Neuronal stem cell (in vitro differentiated cells): Measurements from ENCODE around the gene RBM15B.
A peak's percentile ranks its signal among the peaks of the same experiment; 100 is the strongest.

ENCODE experiments used
- DNase-seq: peaks from one replicate; pipeline ENCODE4 v3.0.0-alpha.2; 2013; ENCODE audit warnings: low spot score
- H2AFZ ChIP-seq: one replicate; pipeline ENCODE4 v1.6.1; 2013; ENCODE audit warnings: mild to moderate bottlenecking, low read length, inconsistent platforms
- H2AK5ac ChIP-seq: 2 replicates; pipeline ENCODE4 v1.6.1; 2013; ENCODE audit warnings: low read depth, mild to moderate bottlenecking, inconsistent platforms, low read length, moderate library complexity, mixed read lengths
- H2BK120ac ChIP-seq: 2 replicates; pipeline ENCODE4 v1.6.1; 2013; ENCODE audit warnings: low read depth, mild to moderate bottlenecking, inconsistent platforms, low read length, moderate library complexity, mixed read lengths
- H2BK12ac ChIP-seq: one replicate; pipeline ENCODE4 v1.6.1; 2013; ENCODE audit warnings: low read length, inconsistent platforms
- H2BK15ac ChIP-seq: 2 replicates; pipeline ENCODE4 v1.6.1; 2013; ENCODE audit warnings: mild to moderate bottlenecking, low read length, inconsistent platforms, mixed read lengths
- H2BK5ac ChIP-seq: one replicate; pipeline ENCODE4 v1.6.1; 2013; ENCODE audit warnings: inconsistent platforms, mild to moderate bottlenecking, low read length, moderate library complexity
- H3K14ac ChIP-seq: one replicate; pipeline ENCODE4 v1.6.1; 2013; ENCODE audit warnings: low read length, inconsistent platforms
- H3K18ac ChIP-seq: 2 replicates; pipeline ENCODE4 v1.6.1; 2013; ENCODE audit warnings: low read length, inconsistent platforms
- H3K23ac ChIP-seq: 2 replicates; pipeline ENCODE4 v1.6.1; 2013; ENCODE audit warnings: low read depth, mild to moderate bottlenecking, mixed read lengths, low read length, inconsistent platforms; ENCODE audit not compliant: poor library complexity
- H3K27ac ChIP-seq: replicated peaks from 3 replicates; pipeline ENCODE4 v1.5.1; 2013; ENCODE audit warnings: low read length, inconsistent platforms
- H3K27me3 ChIP-seq, 3 experiments: 2 replicates each; pipeline ENCODE4 v1.6.1; 2013; ENCODE audit warnings: low read length in 3 of 3, mild to moderate bottlenecking in 2 of 3, inconsistent platforms in 1 of 3, low read depth in 1 of 3, mixed read lengths in 1 of 3, moderate library complexity in 1 of 3; ENCODE audit not compliant: control insufficient read depth in 3 of 3, insufficient read depth in 3 of 3
- H3K36me3 ChIP-seq, 2 donors: replicated peaks in 1 of 2; 2 replicates each; pipeline ENCODE4 v1.6.1; 2013; ENCODE audit warnings: low read length in 2 of 2; ENCODE audit not compliant: control insufficient read depth in 2 of 2, insufficient read depth in 2 of 2
- H3K4ac ChIP-seq: 2 replicates; pipeline ENCODE4 v1.6.1; 2013; ENCODE audit warnings: inconsistent platforms, mild to moderate bottlenecking, low read length, moderate library complexity
- H3K4me1 ChIP-seq, 2 donors: 1 replicate in 1 of 2; 2 replicates in 1 of 2; pipeline ENCODE4 v1.6.1; 2013; ENCODE audit warnings: low read length in 2 of 2, low read depth in 1 of 2; ENCODE audit not compliant: control insufficient read depth in 2 of 2, insufficient read depth in 1 of 2
- H3K4me2 ChIP-seq: one replicate; pipeline ENCODE4 v1.6.1; 2013; ENCODE audit warnings: mild to moderate bottlenecking, low read length, inconsistent platforms; ENCODE audit not compliant: insufficient read depth, poor library complexity, severe bottlenecking
- H3K4me3 ChIP-seq, 2 donors: 2 replicates each; pipeline ENCODE4 v1.5.1; 2013; ENCODE audit warnings: low read length in 2 of 2, mild to moderate bottlenecking in 2 of 2, inconsistent platforms in 1 of 2, moderate library complexity in 1 of 2
- H3K79me1 ChIP-seq: one replicate; pipeline ENCODE4 v1.6.1; 2013; ENCODE audit warnings: low read depth, mild to moderate bottlenecking, inconsistent platforms, low read length, moderate library complexity
- H3K9ac ChIP-seq: one replicate; pipeline ENCODE4 v1.6.1; 2013; ENCODE audit warnings: mild to moderate bottlenecking, low read depth, low read length, inconsistent platforms; ENCODE audit not compliant: poor library complexity
- H3K9me3 ChIP-seq, 2 donors: replicated peaks in 1 of 2; 2 replicates each; pipeline versions ENCODE3 to v1.6.1; 2013; ENCODE audit warnings: low read length in 2 of 2, mild to moderate bottlenecking in 2 of 2, inconsistent platforms in 1 of 2, low read depth in 1 of 2, mixed read lengths in 1 of 2, moderate library complexity in 1 of 2; ENCODE audit not compliant: control insufficient read depth in 2 of 2, insufficient read depth in 1 of 2
- H4K8ac ChIP-seq: one replicate; pipeline ENCODE4 v1.6.1; 2013; ENCODE audit warnings: low read depth, mild to moderate bottlenecking, inconsistent platforms, low read length, moderate library complexity
- H4K91ac ChIP-seq: one replicate; pipeline ENCODE4 v1.6.1; 2013; ENCODE audit warnings: low read length, low read depth, mild to moderate bottlenecking, inconsistent platforms; ENCODE audit not compliant: poor library complexity
- WGBS, 2 donors: extraction: QIAGEN DNeasy Blood & Tissue Kit; methylation state at CpG; one replicate each; pipeline ENCODE4 v1.1.7; 2013; ENCODE audit warnings: missing lambda C conversion rate in 2 of 2, mixed read lengths in 1 of 2; ENCODE audit not compliant: insufficient read length in 2 of 2, insufficient replicate concordance in 1 of 2; ENCODE audit errors: extremely low coverage in 2 of 2; 5-methylcytosine and 5-hydroxymethylcytosine counted together

The RBM15B gene

GRCh38 chr3:51374456-51374855 is 16.6 kb upstream of the RBM15B start:
- Histone ChIP-seq H3K9me3 (peaks cover 0 to 3% of the 10 kb centered on the region in 2 donors), H3K79me1 (no peaks in the 10 kb centered on the region), H3K14ac (no peak overlapping the region), H2BK15ac (no peak overlapping the region), H2BK5ac (no peak overlapping the region), H3K27me3 (peaks cover 0 to 27% (median 0%) of the 10 kb centered on the region in 3 experiments), H2AFZ (no peak overlapping the region), H2BK120ac (no peak overlapping the region), H3K4me1 (no peaks in the 10 kb centered on the region), H4K8ac (no peak overlapping the region), H3K9ac (no peak overlapping the region), H3K27ac (no peak overlapping the region), H3K36me3 (peaks cover 0 to 14% of the 10 kb centered on the region in 2 donors), H2BK12ac (no peak overlapping the region), H3K4ac (no peak overlapping the region), H3K18ac (no peak overlapping the region), H4K91ac (no peak overlapping the region), H3K4me3 (peak overlapping the region in 1 of 2 donors; percentile 9), H3K4me2 (no peak overlapping the region), H3K23ac (no peak overlapping the region), H2AK5ac (no peak overlapping the region)
- no CpG with 5 or more reads among the region's 11 CpGs for WGBS, 2 donors
- no peak for DNase-seq

DNA sequence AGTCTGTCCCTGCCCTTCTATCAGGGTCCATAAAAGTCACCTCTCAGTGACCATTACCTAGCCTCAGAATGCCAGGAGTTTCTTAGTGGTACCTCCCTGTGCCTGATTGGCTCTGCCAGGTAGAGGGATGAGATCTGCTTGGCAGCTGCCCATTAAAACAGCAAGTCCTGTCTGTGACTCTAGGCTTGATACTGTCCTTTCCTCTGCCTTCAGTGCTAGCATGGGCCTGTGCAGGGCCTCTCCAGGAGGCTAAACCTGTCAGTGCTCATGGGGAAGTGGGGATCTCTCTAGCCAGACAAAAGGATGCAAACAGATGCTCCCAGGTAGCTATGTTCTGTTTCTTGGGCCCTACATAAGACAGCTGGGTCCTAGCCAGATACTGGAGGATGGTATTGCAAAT is 15.9 kb upstream of the RBM15B start:
- no peak overlapping the region for H2BK15ac ChIP-seq
- no peak overlapping the region for H3K9ac ChIP-seq
- H2BK120ac ChIP-seq: no peak overlapping the region
- H2BK12ac ChIP-seq: no peak overlapping the region
- no peak overlapping the region for H4K8ac ChIP-seq
- no peak overlapping the region for H2AFZ ChIP-seq
- H3K27me3 ChIP-seq: peaks cover 0 to 27% (median 0%) of the 10 kb centered on the region in 3 experiments
- H3K18ac ChIP-seq: no peak overlapping the region
- no peak overlapping the region for H3K4ac ChIP-seq
- no peaks in the 10 kb centered on the region for H3K9me3 ChIP-seq
- H3K23ac ChIP-seq: no peak overlapping the region
- H3K36me3 ChIP-seq: peaks cover 0 to 12% of the 10 kb centered on the region in 2 donors
- H3K4me1 ChIP-seq: no peaks in the 10 kb centered on the region
- H2BK5ac ChIP-seq: no peak overlapping the region
- no peak overlapping the region for H3K14ac ChIP-seq
- no peak overlapping the region for H4K91ac ChIP-seq
- DNase-seq: no peak
- H3K27ac ChIP-seq: no peak overlapping the region
- H3K4me2 ChIP-seq: no peak overlapping the region
- no peaks in the 10 kb centered on the region for H3K79me1 ChIP-seq
- no peak overlapping the region for H3K4me3 ChIP-seq
- H2AK5ac ChIP-seq: no peak overlapping the region

GRCh38 chr3:51375571-51375970 is 15.5 kb upstream of the RBM15B start:
- H3K18ac ChIP-seq: no peak overlapping the region
- no peak overlapping the region for H3K23ac ChIP-seq
- WGBS, 2 donors: no CpG with 5 or more reads among the region's 8 CpGs

GRCh38 chr3:51378065-51378464 is 13.0 kb upstream of the RBM15B start:
- H3K4ac ChIP-seq: no peak overlapping the region
- no peak overlapping the region for H3K14ac ChIP-seq
- H3K4me1 ChIP-seq: no peaks in the 10 kb centered on the region
- H4K8ac ChIP-seq: no peak overlapping the region
- H2AFZ ChIP-seq: no peak overlapping the region
- no CpG with 5 or more reads among the region's 5 CpGs for WGBS, 2 donors
- no peak overlapping the region for H3K4me3 ChIP-seq
- no peak for DNase-seq
- no peak overlapping the region for H2BK12ac ChIP-seq
- no peak overlapping the region for H2AK5ac ChIP-seq
- H3K23ac ChIP-seq: no peak overlapping the region
- peaks cover 0 to 27% (median 0%) of the 10 kb centered on the region in 3 experiments for H3K27me3 ChIP-seq
- no peak overlapping the region for H3K27ac ChIP-seq
- H3K4me2 ChIP-seq: no peak overlapping the region
- peaks cover 0 to 12% of the 10 kb centered on the region in 2 donors for H3K36me3 ChIP-seq
- no peak overlapping the region for H3K9ac ChIP-seq
- no peak overlapping the region for H2BK120ac ChIP-seq
- H3K79me1 ChIP-seq: no peaks in the 10 kb centered on the region
- H2BK15ac ChIP-seq: no peak overlapping the region
- no peak overlapping the region for H3K18ac ChIP-seq
- no peak overlapping the region for H4K91ac ChIP-seq
- no peak overlapping the region for H2BK5ac ChIP-seq
- no peaks in the 10 kb centered on the region for H3K9me3 ChIP-seq

More at GRCh38 chr3:51375571-51375970, 15.5 kb upstream of the RBM15B start:
- DNase-seq: no peak
- H3K79me1 ChIP-seq: no peaks in the 10 kb centered on the region
- H2BK15ac ChIP-seq: no peak overlapping the region
- H4K91ac ChIP-seq: no peak overlapping the region
- H3K36me3 ChIP-seq: peaks cover 0 to 12% of the 10 kb centered on the region in 2 donors
- no peak overlapping the region for H3K9ac ChIP-seq
- no peak overlapping the region for H3K14ac ChIP-seq
- no peaks in the 10 kb centered on the region for H3K9me3 ChIP-seq
- no peak overlapping the region for H2BK5ac ChIP-seq
- no peak overlapping the region for H3K4me2 ChIP-seq
- no peak overlapping the region for H4K8ac ChIP-seq
- H3K27me3 ChIP-seq: peaks cover 0 to 27% (median 0%) of the 10 kb centered on the region in 3 experiments
- H2AK5ac ChIP-seq: no peak overlapping the region
- no peak overlapping the region for H3K27ac ChIP-seq
- H3K4ac ChIP-seq: no peak overlapping the region
- H2AFZ ChIP-seq: no peak overlapping the region
- no peak overlapping the region for H2BK120ac ChIP-seq
- no peak overlapping the region for H2BK12ac ChIP-seq
- no peaks in the 10 kb centered on the region for H3K4me1 ChIP-seq
- H3K4me3 ChIP-seq: no peak overlapping the region
